Mesenchymal stem cell (in vitro differentiated cells and primary cell): Measurements from ENCODE around the gene RTP5.
A peak's percentile ranks its signal among the peaks of the same experiment; 100 is the strongest.
"Not testable (repeated sequence)": the region's sequence is repeated elsewhere in the genome, so short reads cannot be mapped to it uniquely, and the experiment has no call there.

Experiments used
- DNase-seq: peaks from one replicate; pipeline ENCODE4 v3.0.0-alpha.2; 2013
- H2AFZ ChIP-seq: one replicate; pipeline ENCODE4 v1.6.1; 2013; ENCODE audit warnings: low read depth, mild to moderate bottlenecking, control low read depth, inconsistent platforms, low read length, moderate library complexity
- H2AK5ac ChIP-seq: 2 replicates; pipeline ENCODE4 v1.6.1; 2013; ENCODE audit warnings: low read length, moderate library complexity, mild to moderate bottlenecking, inconsistent platforms; ENCODE audit not compliant: severe bottlenecking
- H2BK120ac ChIP-seq: one replicate; pipeline ENCODE4 v1.6.1; 2013; ENCODE audit warnings: low read depth, mild to moderate bottlenecking, inconsistent platforms, low read length, moderate library complexity
- H2BK12ac ChIP-seq, 2 experiments: one replicate each; pipeline ENCODE4 v1.6.1; 2013; ENCODE audit warnings: inconsistent platforms in 2 of 2, low read length in 2 of 2, mild to moderate bottlenecking in 2 of 2, moderate library complexity in 2 of 2, control low read depth in 1 of 2
- H2BK15ac ChIP-seq: one replicate; pipeline ENCODE4 v1.6.1; 2013; ENCODE audit warnings: mild to moderate bottlenecking, low read depth, inconsistent platforms; ENCODE audit not compliant: poor library complexity, severe bottlenecking
- H2BK5ac ChIP-seq: 2 replicates; pipeline ENCODE4 v1.6.1; 2013; ENCODE audit warnings: low read depth, mild to moderate bottlenecking, low read length, control low read depth, inconsistent platforms; ENCODE audit not compliant: poor library complexity, severe bottlenecking
- H3K14ac ChIP-seq, 2 experiments: one replicate each; pipeline ENCODE4 v1.6.1; 2013; ENCODE audit warnings: inconsistent platforms in 2 of 2, low read length in 2 of 2, control low read depth in 1 of 2, mild to moderate bottlenecking in 1 of 2, moderate library complexity in 1 of 2
- H3K18ac ChIP-seq, 2 experiments: one replicate each; pipeline ENCODE4 v1.6.1; 2013; ENCODE audit warnings: inconsistent platforms in 2 of 2, low read length in 2 of 2, control low read depth in 1 of 2, low read depth in 1 of 2, mild to moderate bottlenecking in 1 of 2
- H3K23ac ChIP-seq, 2 experiments: one replicate each; pipeline ENCODE4 v1.6.1; 2013; ENCODE audit warnings: inconsistent platforms in 2 of 2, low read length in 2 of 2, mild to moderate bottlenecking in 2 of 2, moderate library complexity in 2 of 2, control low read depth in 1 of 2
- H3K27ac ChIP-seq: 2 replicates; pipeline ENCODE4 v1.5.1; 2013; ENCODE audit warnings: mild to moderate bottlenecking, moderate library complexity, low read length, control low read depth, inconsistent platforms; ENCODE audit not compliant: poor library complexity, severe bottlenecking
- H3K27me3 ChIP-seq, 2 experiments: 2 replicates each; pipeline versions ENCODE4 v1.6.1 to v1.7.0; 2013; ENCODE audit warnings: low read length in 2 of 2, mild to moderate bottlenecking in 2 of 2, moderate library complexity in 2 of 2, control low read depth in 1 of 2, inconsistent platforms in 1 of 2; ENCODE audit not compliant: control insufficient read depth in 1 of 2, insufficient read depth in 1 of 2
- H3K36me3 ChIP-seq, 2 experiments: 2 replicates each; pipeline versions ENCODE4 v1.6.1 to v1.7.0; 2013; ENCODE audit warnings: low read length in 2 of 2, control low read depth in 1 of 2, inconsistent platforms in 1 of 2, low read depth in 1 of 2, mild to moderate bottlenecking in 1 of 2; ENCODE audit not compliant: insufficient read depth in 2 of 2, control insufficient read depth in 1 of 2
- H3K4ac ChIP-seq, 2 experiments: one replicate each; pipeline ENCODE4 v1.6.1; 2013; ENCODE audit warnings: inconsistent platforms in 2 of 2, low read length in 2 of 2, mild to moderate bottlenecking in 2 of 2, moderate library complexity in 2 of 2, control low read depth in 1 of 2, low read depth in 1 of 2
- H3K4me1 ChIP-seq: 2 replicates; pipeline ENCODE4 v1.6.1; 2013; ENCODE audit warnings: low read depth, low read length, control low read depth; ENCODE audit not compliant: control insufficient read depth, insufficient read depth
- H3K4me2 ChIP-seq: 2 replicates; pipeline ENCODE4 v1.6.1; 2013; ENCODE audit warnings: low read length, mild to moderate bottlenecking, inconsistent platforms; ENCODE audit not compliant: poor library complexity, severe bottlenecking
- H3K4me3 ChIP-seq, 2 experiments: 2 replicates each; pipeline versions ENCODE4 v1.5.1 to v1.7.0; 2013; ENCODE audit warnings: low read length in 2 of 2, mild to moderate bottlenecking in 2 of 2, control low read depth in 1 of 2, low read depth in 1 of 2; ENCODE audit not compliant: insufficient read depth in 1 of 2
- H3K79me1 ChIP-seq: replicated peaks from 2 replicates; pipeline ENCODE4 v1.6.1; 2013; ENCODE audit warnings: mild to moderate bottlenecking, control low read depth, low read length, inconsistent platforms; ENCODE audit not compliant: poor library complexity, severe bottlenecking
- H3K9ac ChIP-seq: 2 replicates; pipeline ENCODE4 v1.7.0; 2013; ENCODE audit warnings: mild to moderate bottlenecking, low read length, moderate library complexity
- H3K9me3 ChIP-seq: 2 replicates; pipeline ENCODE4 v1.7.0; 2013; ENCODE audit warnings: mild to moderate bottlenecking, low read length; ENCODE audit not compliant: control insufficient read depth
- H4K8ac ChIP-seq: one replicate; pipeline ENCODE4 v1.6.1; 2013; ENCODE audit warnings: inconsistent platforms, mild to moderate bottlenecking, low read length, moderate library complexity
- H4K91ac ChIP-seq: one replicate; pipeline ENCODE4 v1.6.1; 2013; ENCODE audit warnings: mild to moderate bottlenecking, low read length, inconsistent platforms
- WGBS: methylation state at CpG from one replicate; pipeline ENCODE4 v1.1.7; 2013; ENCODE audit warnings: mixed read lengths; 5-methylcytosine and 5-hydroxymethylcytosine counted together

The RTP5 gene

GRCh38 chr2:241873081-241873802, 3.7 kb downstream of the RTP5 start:
- H3K9ac ChIP-seq = no peak overlapping the region

GRCh38 chr2:241873803-241874110, 4.2 kb downstream of the RTP5 start:
- H3K4me1 ChIP-seq = peaks cover 1% of the 10 kb centered on the region
- H2BK15ac ChIP-seq = no peak overlapping the region
- no peak overlapping the region for H2BK12ac ChIP-seq
- H3K4me2 ChIP-seq = no peak overlapping the region
- no peak overlapping the region for H2BK5ac ChIP-seq
- H4K8ac ChIP-seq = no peak overlapping the region
- WGBS = 76% methylated on average over 4 of the region's 7 CpGs
- H3K36me3 ChIP-seq = no peaks in the 10 kb centered on the region
- H3K4ac ChIP-seq = no peak overlapping the region
- no peak overlapping the region for H3K14ac ChIP-seq
- DNase-seq = no peak
- no peak overlapping the region for H3K23ac ChIP-seq
- H3K9ac ChIP-seq = no peak overlapping the region
- H2BK120ac ChIP-seq = no peak overlapping the region
- no peak overlapping the region for H3K27ac ChIP-seq
- H3K27me3 ChIP-seq = peaks cover 0 to 32% of the 10 kb centered on the region in 2 experiments
- no peaks in the 10 kb centered on the region for H3K79me1 ChIP-seq
- H3K4me3 ChIP-seq = no peak overlapping the region
- no peaks in the 10 kb centered on the region for H3K9me3 ChIP-seq
- no peak overlapping the region for H2AK5ac ChIP-seq
- H4K91ac ChIP-seq = no peak overlapping the region
- no peak overlapping the region for H2AFZ ChIP-seq
- H3K18ac ChIP-seq = no peak overlapping the region

More at GRCh38 chr2:241873081-241873802, 3.7 kb downstream of the RTP5 start:
- Histone ChIP-seq H2BK12ac (no peak overlapping the region), H3K4ac (no peak overlapping the region), H2BK5ac (no peak overlapping the region), H3K36me3 (no peaks in the 10 kb centered on the region), H3K4me3 (no peak overlapping the region), H4K91ac (no peak overlapping the region), H2BK15ac (no peak overlapping the region), H3K23ac (no peak overlapping the region), H3K27me3 (peaks cover 0 to 37% of the 10 kb centered on the region in 2 experiments), H3K4me2 (no peak overlapping the region), H3K4me1 (peaks cover 1% of the 10 kb centered on the region), H3K79me1 (no peaks in the 10 kb centered on the region), H3K18ac (no peak overlapping the region), H2AK5ac (no peak overlapping the region), H2AFZ (no peak overlapping the region), H3K27ac (no peak overlapping the region), H4K8ac (no peak overlapping the region), H2BK120ac (no peak overlapping the region), H3K9me3 (no peaks in the 10 kb centered on the region), H3K14ac (no peak overlapping the region)
- 92% methylated on average over 43 of the region's 54 CpGs for WGBS
- DNase-seq = no peak

- 97% methylated on average over 17 of the region's 17 CpGs for WGBS
Observed at GRCh38 chr2:241874277-241874925, 4.9 kb downstream of the RTP5 start.

GRCh38 chr2:241875754-241876527, 6.4 kb downstream of the RTP5 start:
- not testable (repeated sequence) for H3K9me3 ChIP-seq, H2BK5ac ChIP-seq, H4K91ac ChIP-seq, H3K14ac ChIP-seq, H3K4me1 ChIP-seq, H2BK12ac ChIP-seq, H3K4ac ChIP-seq, H3K36me3 ChIP-seq, H4K8ac ChIP-seq, H3K18ac ChIP-seq, H3K4me2 ChIP-seq, H3K4me3 ChIP-seq, H2AK5ac ChIP-seq, H2BK15ac ChIP-seq, H2BK120ac ChIP-seq, H3K27ac ChIP-seq, H3K79me1 ChIP-seq, H3K23ac ChIP-seq, H3K9ac ChIP-seq, H2AFZ ChIP-seq
- DNase-seq = peak; percentile 22
- H3K27me3 ChIP-seq = peaks cover 0 to 12% of the 10 kb centered on the region in 2 experiments
- WGBS = 86% methylated on average over 8 of the region's 22 CpGs

More at GRCh38 chr2:241874277-241874925, 4.9 kb downstream of the RTP5 start:
- Histone ChIP-seq H3K27me3 (peaks cover 0 to 25% of the 10 kb centered on the region in 2 experiments), H4K8ac (no peak overlapping the region), H3K9me3 (no peaks in the 10 kb centered on the region), H3K14ac (no peak overlapping the region), H2BK120ac (no peak overlapping the region), H3K4me1 (peaks cover 1% of the 10 kb centered on the region), H3K27ac (no peak overlapping the region), H3K79me1 (no peaks in the 10 kb centered on the region), H3K4me3 (no peak overlapping the region), H2AFZ (no peak overlapping the region), H3K18ac (no peak overlapping the region), H2AK5ac (no peak overlapping the region), H4K91ac (no peak overlapping the region), H2BK5ac (no peak overlapping the region), H2BK12ac (no peak overlapping the region), H3K23ac (no peak overlapping the region), H3K4ac (no peak overlapping the region), H3K4me2 (no peak overlapping the region), H3K36me3 (no peaks in the 10 kb centered on the region), H3K9ac (no peak overlapping the region), H2BK15ac (no peak overlapping the region)
- no peak for DNase-seq
